GM19328 (cell line): ENCODE data around the gene GPR65.
A peak's percentile ranks its signal among the peaks of the same experiment; 100 is the strongest.
"Not testable (repeated sequence)": the region's sequence is repeated elsewhere in the genome, so short reads cannot be mapped to it uniquely, and the experiment has no call there.

Experiments used
- ATAC-seq: cut with Tn5 transposase; IDR thresholded peaks from one replicate; pipeline ENCODE4 v1.9.1; 2021; ENCODE audit warnings: mild to moderate bottlenecking, moderate library complexity; ENCODE audit not compliant: unreplicated experiment

Gene GPR65

GRCh38 chr14:88003425-88003824 is 1.5 kb upstream of the GPR65 start:
- no peak for ATAC-seq

DNA sequence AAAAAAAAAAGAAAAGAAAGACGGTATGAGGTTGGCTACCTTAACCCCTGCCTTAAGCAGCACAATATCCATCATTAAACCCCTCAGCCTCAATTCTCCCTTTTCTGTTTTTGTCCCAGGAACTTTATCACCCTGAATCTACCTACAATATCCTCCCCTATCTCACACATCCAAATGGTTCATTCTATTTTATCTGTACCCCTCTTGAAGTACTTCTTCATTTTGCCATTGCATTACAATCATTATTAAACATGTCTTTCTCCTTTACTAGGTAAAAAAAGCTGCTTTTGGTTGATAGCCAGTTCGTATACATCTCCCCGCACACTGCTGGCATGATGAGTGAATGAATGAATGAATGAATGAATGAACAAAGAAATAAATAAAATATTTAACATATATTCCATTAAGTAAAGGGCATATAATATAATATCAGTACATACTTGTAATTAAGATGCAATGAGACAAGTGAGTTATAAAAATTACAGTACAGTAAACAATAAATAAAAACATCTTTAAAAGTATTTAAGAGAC is 364 bp upstream of the GPR65 start:
- ATAC-seq, result no peak

- ATAC-seq, result peak; percentile 89
These were observed 1.3 kb downstream of the GPR65 start for GRCh38 chr14:88005978-88006851.

GRCh38 chr14:88007608-88008007 is 2.7 kb downstream of the GPR65 start:
- no peak for ATAC-seq

DNA sequence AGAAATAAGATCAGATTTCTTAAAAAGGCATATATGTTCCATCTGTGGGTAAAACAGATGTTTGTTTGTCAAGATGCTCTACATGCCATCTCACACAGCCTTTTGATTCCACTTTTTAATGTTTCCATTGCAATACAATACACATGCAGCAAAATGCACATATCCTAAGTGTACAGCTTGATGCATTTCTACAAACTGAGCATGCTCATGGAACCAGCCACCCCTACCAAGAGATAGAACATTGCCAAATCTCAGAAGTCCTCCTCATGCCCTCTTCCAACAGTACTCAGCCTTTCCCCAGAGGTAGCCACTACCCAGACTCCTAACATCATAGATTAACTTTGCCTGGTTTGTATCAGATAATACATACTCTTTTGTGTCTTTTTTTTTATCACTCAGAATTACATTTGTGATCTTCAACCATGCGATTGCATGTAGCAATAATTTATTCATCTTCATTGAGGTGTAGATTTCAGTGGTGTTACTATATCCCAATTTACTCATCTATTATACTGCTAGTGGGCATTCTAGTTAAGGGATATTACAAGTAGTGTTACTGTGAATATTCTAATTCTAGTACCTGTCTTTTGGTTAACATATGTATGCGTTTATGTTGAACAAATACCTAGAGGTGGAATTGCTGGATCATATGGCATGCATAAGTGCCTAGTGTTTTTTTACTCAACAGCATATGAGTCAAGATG is 3.3 kb downstream of the GPR65 start:
- no peak for ATAC-seq

- ATAC-seq, result no peak
These were observed 4.6 kb downstream of the GPR65 start for GRCh38 chr14:88009486-88009885.

DNA sequence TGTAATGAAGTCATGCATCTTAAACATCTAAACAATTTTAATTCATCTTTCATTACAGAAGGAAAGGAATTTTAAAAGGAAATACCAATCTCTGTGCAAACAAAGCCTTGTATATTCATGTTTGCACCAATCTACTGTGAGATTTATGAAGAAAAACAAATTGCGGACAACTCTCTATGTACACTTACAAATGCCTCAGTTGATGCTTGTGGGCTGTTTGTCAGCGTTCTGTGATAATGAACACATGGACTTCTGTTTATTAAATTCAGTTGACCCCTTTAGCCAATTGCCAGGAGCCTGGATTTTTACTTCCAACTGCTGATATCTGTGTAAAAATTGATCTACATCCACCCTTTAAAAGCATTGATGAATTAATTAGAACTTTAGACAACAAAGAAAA is 5.4 kb downstream of the GPR65 start:
- ATAC-seq, result no peak

DNA sequence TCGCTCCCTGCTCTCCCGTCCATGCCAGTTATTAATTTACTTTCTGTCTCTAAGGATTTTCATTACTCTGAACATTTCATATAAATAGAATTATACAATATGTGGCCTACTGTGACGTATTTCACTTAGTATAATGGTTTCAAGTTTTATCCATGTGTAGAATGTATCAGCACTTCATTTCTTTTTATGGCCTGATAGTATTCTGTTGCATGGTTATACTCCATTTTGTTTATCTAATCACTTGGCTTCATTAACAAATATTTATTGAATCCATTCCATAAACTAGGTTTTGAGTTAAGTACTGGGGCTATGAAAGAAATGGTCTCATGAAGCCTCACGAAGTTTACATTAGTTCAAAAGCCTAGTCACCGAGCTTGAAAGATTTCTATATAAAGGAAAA is 7.6 kb downstream of the GPR65 start:
- no peak for ATAC-seq

- peak; percentile 86 for ATAC-seq
These were observed 8.9 kb downstream of the GPR65 start for GRCh38 chr14:88013750-88014349.

- ATAC-seq, result no peak
These were observed 11.8 kb downstream of the GPR65 start for GRCh38 chr14:88016768-88017167.

DNA sequence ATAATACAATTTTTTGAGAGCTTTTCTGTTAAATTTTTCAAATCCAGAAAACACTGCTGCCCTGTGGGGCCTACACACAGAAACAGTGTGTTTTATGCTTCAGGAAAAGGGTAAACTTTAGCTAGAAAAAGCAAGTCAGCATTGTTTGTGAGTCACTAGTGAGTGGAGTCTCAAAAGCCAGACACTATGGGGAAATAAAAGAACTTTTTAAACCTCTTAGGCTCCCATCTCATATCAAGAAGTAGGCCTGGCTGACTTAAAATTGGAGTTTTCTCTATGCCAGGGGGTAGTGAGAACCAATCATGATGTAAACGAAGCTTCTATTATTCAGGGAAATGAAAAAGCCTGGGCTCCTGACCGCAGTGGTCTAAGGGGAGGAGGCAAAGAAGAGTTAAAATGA is 12.6 kb downstream of the GPR65 start:
- no peak for ATAC-seq

GRCh38 chr14:88023658-88024187 is 18.8 kb downstream of the GPR65 start:
- ATAC-seq, result no peak

DNA sequence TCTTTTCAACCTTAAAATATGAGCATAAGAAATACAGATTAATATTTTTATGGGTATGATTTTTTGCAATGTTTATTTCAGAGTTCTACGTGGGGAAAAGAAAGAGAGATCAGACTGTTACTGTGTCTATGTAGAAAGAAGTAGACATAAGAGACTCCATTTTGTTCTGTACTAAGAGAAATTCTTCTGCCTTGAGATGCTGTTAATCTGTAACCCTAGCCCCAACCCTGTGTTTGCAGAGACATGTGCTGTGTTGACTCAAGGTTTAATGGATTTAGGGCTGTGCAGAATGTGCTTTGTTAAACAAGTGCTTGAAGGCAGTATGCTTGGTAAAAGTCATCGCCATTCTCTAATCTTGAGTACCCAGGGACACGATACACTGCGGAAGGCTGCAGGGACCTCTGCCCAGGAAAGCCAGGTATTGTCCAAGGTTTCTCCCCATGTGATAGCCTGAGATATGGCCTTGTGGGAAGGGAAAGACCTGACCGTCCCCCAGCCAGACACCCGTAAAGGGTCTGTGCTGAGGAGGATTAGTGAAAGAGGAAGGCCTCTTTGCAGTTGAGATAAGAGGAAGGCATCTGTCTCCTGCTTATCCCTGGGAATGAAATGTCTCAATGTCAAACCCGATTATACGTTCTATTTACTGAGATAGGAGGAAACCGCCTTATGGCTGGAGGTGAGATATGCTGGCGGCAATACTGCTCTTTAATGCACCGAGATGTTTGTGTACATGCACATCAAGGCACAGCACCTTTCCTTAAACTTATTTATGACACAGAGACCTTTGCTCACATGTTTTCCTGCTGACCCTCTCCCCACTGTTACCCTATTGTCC is 19.5 kb downstream of the GPR65 start:
- not testable (repeated sequence) for ATAC-seq

DNA sequence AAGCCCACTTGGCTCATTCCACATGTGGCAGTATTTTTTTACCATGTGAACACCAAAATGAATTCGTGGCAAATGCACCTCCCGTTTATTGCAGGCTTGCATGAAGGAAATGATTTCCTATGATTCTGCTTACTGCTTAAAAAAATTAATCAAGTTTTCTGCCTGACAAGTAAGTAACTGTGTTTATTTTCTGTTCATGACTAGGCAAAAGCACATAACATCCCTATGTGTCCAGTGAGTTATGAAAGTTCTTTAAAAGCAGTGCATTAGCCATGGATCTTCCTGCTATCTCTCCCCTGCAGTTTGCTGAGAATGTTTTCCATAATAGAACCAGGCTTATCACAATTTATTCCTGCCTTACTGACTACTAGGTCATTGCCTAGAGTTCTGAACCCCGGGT is 20.4 kb downstream of the GPR65 start:
- ATAC-seq, result no peak

DNA sequence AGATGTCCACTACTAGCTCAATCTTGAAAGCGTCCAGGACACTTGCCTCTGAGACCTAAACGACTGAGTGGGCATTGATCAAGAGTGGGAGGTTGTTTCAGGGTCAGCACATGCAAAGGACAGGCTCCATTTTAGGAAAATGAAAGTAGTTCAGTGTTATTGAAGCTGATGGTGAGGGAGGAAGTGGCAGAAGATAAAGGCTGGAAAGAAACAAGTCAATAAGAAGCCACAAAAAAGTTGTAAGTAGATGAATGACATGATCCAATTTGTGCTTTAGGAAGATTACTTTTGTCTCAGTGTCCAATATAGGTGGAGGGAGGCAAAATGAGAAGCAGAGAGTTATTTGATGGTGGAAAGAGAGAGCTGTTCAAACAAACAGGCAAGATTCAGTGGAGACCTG is 22.0 kb downstream of the GPR65 start:
- no peak for ATAC-seq

- ATAC-seq, result no peak
These were observed 24.6 kb downstream of the GPR65 start for GRCh38 chr14:88029500-88029899.

- no peak for ATAC-seq
These were observed 25.1 kb downstream of the GPR65 start for GRCh38 chr14:88030079-88030478.

GRCh38 chr14:88030892-88031291 is 26.0 kb downstream of the GPR65 start:
- ATAC-seq, result no peak

GRCh38 chr14:88032373-88032772 is 27.4 kb downstream of the GPR65 start:
- ATAC-seq, result no peak

GRCh38 chr14:88034076-88034475 is 29.1 kb downstream of the GPR65 start:
- ATAC-seq, result no peak
